Fibroblast of lung (primary cell): ENCODE data around the gene UPF2. TPM values are rescaled to one million over a fixed set of nuclear protein-coding genes. Genes with fewer than 3 reads are reported as not detected.

Source experiments
- DNase-seq, 2 donors: peaks; one replicate each; pipeline versions ENCODE4 v3.0.0 to v3.0.0-alpha.2; 2010; ENCODE audit warnings: low read depth in 2 of 2
- H2AFZ ChIP-seq: 2 replicates; pipeline ENCODE4 v1.5.1; 2012; ENCODE audit warnings: low read length, control low read depth, inconsistent platforms
- H3K27ac ChIP-seq: 2 replicates; pipeline ENCODE4 v1.5.1; 2011; ENCODE audit warnings: low read length, control low read depth; ENCODE audit not compliant: insufficient read depth
- H3K27me3 ChIP-seq: 2 replicates; pipeline ENCODE4 v1.5.1; 2011; ENCODE audit warnings: mild to moderate bottlenecking, low read length; ENCODE audit not compliant: control insufficient read depth, insufficient read depth
- H3K36me3 ChIP-seq: 2 replicates; pipeline ENCODE4 v1.5.1; 2011; ENCODE audit warnings: low read length; ENCODE audit not compliant: control insufficient read depth, insufficient read depth
- H3K4me1 ChIP-seq: 2 replicates; pipeline ENCODE4 v1.5.1; 2011; ENCODE audit warnings: low read length; ENCODE audit not compliant: control insufficient read depth, insufficient read depth; ENCODE audit errors: extremely low read depth
- H3K4me2 ChIP-seq: 2 replicates; pipeline ENCODE4 v1.5.1; 2011; ENCODE audit warnings: low read length, control low read depth; ENCODE audit not compliant: insufficient read depth; ENCODE audit errors: extremely low read depth
- H3K4me3 ChIP-seq, 4 experiments: fragments of 200-600 bp in 1 of 4; sonication (generic) in 1 of 4; replicated peaks in 1 of 4; 2 replicates each; pipeline ENCODE4 v1.5.1; 2011 to 2016; ENCODE audit warnings: low read length in 4 of 4, low read depth in 3 of 4, mild to moderate bottlenecking in 3 of 4, control low read depth in 2 of 4, inconsistent platforms in 1 of 4, mixed read lengths in 1 of 4; ENCODE audit not compliant: insufficient read depth in 1 of 4; ENCODE audit errors: control extremely low read depth in 1 of 4
- H3K79me2 ChIP-seq: 2 replicates; pipeline ENCODE4 v1.5.1; 2012; ENCODE audit warnings: mild to moderate bottlenecking, low read length, inconsistent platforms; ENCODE audit not compliant: control insufficient read depth, insufficient read depth
- H3K9ac ChIP-seq: 2 replicates; pipeline ENCODE4 v1.5.1; 2011; ENCODE audit warnings: mild to moderate bottlenecking, low read length, control low read depth; ENCODE audit not compliant: insufficient read depth
- H3K9me3 ChIP-seq: 2 replicates; pipeline ENCODE4 v1.5.1; 2012; ENCODE audit warnings: low read depth, low read length; ENCODE audit not compliant: control insufficient read depth, insufficient read depth
- H4K20me1 ChIP-seq: 2 replicates; pipeline ENCODE4 v1.5.1; 2011; ENCODE audit warnings: low read length; ENCODE audit not compliant: control insufficient read depth, insufficient read depth; ENCODE audit errors: extremely low read depth
- EZH2 ChIP-seq: IDR thresholded peaks from 2 replicates; pipeline ENCODE4 v1.5.1; 2012; ENCODE audit warnings: low read length, control low read depth, mild to moderate bottlenecking; ENCODE audit errors: missing control alignments
- polyA plus RNA-seq, 2 donors: library from polyadenylated mRNA; depleted of rRNA in 1 of 2; stranded (reverse) in 1 of 2; unstranded in 1 of 2; fragments of >200 nt; gene quantifications; 2 replicates each; pipeline ENCODE4 v1.2.1, GENCODE V29; 2011 to 2012; ENCODE audit warnings: missing spikeins in 1 of 2
- total RNA-seq: library from RNA; depleted of rRNA; stranded (reverse); fragments of >200 nt; gene quantifications from 2 replicates; pipeline ENCODE4 v1.2.1, GENCODE V29; 2014
- TF ChIP-seq, protein P1 (sequence below), 2 donors: IDR thresholded peaks in 1 of 2; conservative IDR thresholded peaks in 1 of 2; 1 replicate in 1 of 2; 2 replicates in 1 of 2; pipeline ENCODE4 v1.5.1; 2011 to 2012; ENCODE audit warnings: low read length in 2 of 2, control low read depth in 1 of 2, inconsistent platforms in 1 of 2, low read depth in 1 of 2, mild to moderate bottlenecking in 1 of 2

Gene UPF2
- total and polyA plus RNA-seq, 2 donors (not counting 1 experiment from before 2014, with no cell fraction given) = 20.8 to 22.6 TPM

DNA sequence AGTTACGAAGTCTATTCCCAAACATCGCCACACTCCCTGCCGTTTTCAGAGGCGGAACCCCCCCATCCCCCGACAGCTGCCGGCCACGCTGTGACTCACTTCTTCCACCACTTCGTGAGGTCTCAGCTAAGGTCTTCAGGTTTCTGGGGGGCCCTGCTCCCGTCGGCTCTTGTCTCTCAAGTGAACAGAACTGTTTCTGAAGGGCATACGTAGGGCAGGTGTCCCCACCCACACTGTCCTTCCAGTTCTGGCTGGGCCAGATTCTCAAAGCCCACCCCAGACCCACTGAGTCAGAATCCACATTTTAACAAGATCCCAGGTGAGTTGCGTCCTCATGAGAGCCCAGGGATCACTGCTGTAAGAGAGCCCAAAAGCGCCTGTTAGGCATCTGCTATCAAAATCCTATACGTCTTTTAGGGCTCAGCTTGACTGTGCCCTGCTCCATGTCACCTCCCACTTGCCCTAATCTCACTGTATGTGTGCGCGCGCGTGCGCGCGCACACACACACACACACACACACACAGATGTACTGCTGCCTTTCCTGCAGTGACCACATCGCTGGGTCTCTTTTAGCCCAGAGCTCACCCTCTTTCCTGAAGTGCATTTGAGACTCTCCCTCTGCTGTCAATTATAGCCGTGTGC lies 140.7 kb downstream of the UPF2 start:
- Histone ChIP-seq H3K27ac (no peak overlapping the region), H3K9ac (no peak overlapping the region), H3K36me3 (no peaks in the 10 kb centered on the region), H3K27me3 (no peaks in the 10 kb centered on the region), H3K4me3 (no peak overlapping the region), H3K9me3 (no peaks in the 10 kb centered on the region), H2AFZ (no peak overlapping the region), H3K4me1 (no peaks in the 10 kb centered on the region), H4K20me1 (no peaks in the 10 kb centered on the region), H3K4me2 (no peak overlapping the region), H3K79me2 (no peaks in the 10 kb centered on the region)
- TF ChIP-seq, protein P1, sequence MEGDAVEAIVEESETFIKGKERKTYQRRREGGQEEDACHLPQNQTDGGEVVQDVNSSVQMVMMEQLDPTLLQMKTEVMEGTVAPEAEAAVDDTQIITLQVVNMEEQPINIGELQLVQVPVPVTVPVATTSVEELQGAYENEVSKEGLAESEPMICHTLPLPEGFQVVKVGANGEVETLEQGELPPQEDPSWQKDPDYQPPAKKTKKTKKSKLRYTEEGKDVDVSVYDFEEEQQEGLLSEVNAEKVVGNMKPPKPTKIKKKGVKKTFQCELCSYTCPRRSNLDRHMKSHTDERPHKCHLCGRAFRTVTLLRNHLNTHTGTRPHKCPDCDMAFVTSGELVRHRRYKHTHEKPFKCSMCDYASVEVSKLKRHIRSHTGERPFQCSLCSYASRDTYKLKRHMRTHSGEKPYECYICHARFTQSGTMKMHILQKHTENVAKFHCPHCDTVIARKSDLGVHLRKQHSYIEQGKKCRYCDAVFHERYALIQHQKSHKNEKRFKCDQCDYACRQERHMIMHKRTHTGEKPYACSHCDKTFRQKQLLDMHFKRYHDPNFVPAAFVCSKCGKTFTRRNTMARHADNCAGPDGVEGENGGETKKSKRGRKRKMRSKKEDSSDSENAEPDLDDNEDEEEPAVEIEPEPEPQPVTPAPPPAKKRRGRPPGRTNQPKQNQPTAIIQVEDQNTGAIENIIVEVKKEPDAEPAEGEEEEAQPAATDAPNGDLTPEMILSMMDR (conservative IDR thresholded peaks at IDR 0.05 in 1 of 2, IDR thresholded peaks at IDR 0.05 in 1 of 2; ENCODE audit: low read depth in 1 of 2, low read length in 2 of 2) = no peak
- TF ChIP-seq EZH2 = no peak
- DNase-seq = no peak

- Histone ChIP-seq H3K27ac (no peak overlapping the region), H4K20me1 (no peaks in the 10 kb centered on the region), H3K27me3 (no peaks in the 10 kb centered on the region), H3K9ac (no peak overlapping the region), H3K9me3 (no peaks in the 10 kb centered on the region), H3K79me2 (no peaks in the 10 kb centered on the region), H3K4me2 (no peak overlapping the region), H2AFZ (no peak overlapping the region), H3K36me3 (no peaks in the 10 kb centered on the region), H3K4me1 (no peaks in the 10 kb centered on the region), H3K4me3 (no peak overlapping the region)
- no peak for DNase-seq
- TF ChIP-seq, protein P1 (conservative IDR thresholded peaks at IDR 0.05 in 1 of 2, IDR thresholded peaks at IDR 0.05 in 1 of 2; ENCODE audit: low read depth in 1 of 2, low read length in 2 of 2) = no peak
- TF ChIP-seq EZH2 = no peak
Observed at GRCh38 chr10:11901454-11901832, 141.2 kb downstream of the UPF2 start.

DNA sequence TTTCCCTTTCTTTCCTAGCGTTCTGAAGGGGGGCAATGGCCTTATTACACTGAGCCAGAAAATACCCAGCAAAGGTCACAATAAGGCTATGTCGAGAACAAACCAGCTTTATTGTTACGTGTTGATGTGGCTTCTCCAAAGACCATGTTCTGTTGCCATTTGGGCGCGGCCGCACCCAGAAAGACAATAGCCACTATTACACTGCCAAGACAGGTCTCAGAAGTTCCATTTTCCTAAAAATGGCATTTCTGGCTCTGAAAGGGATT lies 141.6 kb downstream of the UPF2 start:
- Histone ChIP-seq H3K9ac (no peak overlapping the region), H3K4me2 (no peak overlapping the region), H4K20me1 (no peaks in the 10 kb centered on the region), H3K27ac (no peak overlapping the region), H3K79me2 (no peaks in the 10 kb centered on the region), H3K4me1 (no peaks in the 10 kb centered on the region), H3K27me3 (no peaks in the 10 kb centered on the region), H3K36me3 (no peaks in the 10 kb centered on the region), H2AFZ (no peak overlapping the region), H3K9me3 (no peaks in the 10 kb centered on the region), H3K4me3 (no peak overlapping the region)
- no peak for DNase-seq
- TF ChIP-seq, protein P1 (conservative IDR thresholded peaks at IDR 0.05 in 1 of 2, IDR thresholded peaks at IDR 0.05 in 1 of 2; ENCODE audit: low read depth in 1 of 2, low read length in 2 of 2) = no peak
- no peak for TF ChIP-seq EZH2
